Activated CD4-positive, alpha-beta T cell treated with anti-CD3 and anti-CD28 coated beads, Interleukin-2, amount 10 ng/mL, durations not matched to agents 7 days and 5 days (primary cell): ENCODE measurements around the gene LRRC4C. TPM values are rescaled to one million over a fixed set of nuclear protein-coding genes. Genes with fewer than 3 reads are reported as not detected.

Experiments used
- CTCF ChIA-PET: fragments of 350-600 bp; sonication (Branson Sonifier 250); formaldehyde crosslinking; loops from one replicate; lab custom pipeline; 2021; ENCODE audit warnings: antibody characterized with exemption; lab: Charles Lee
- POLR2A ChIA-PET: fragments of 350-600 bp; sonication (Branson Sonifier 250); formaldehyde crosslinking; loops from one replicate; lab custom pipeline; 2021; ENCODE audit warnings: antibody characterized with exemption; lab: Charles Lee
- DNase-seq: peaks from one replicate; pipeline ENCODE4 v3.0.0-alpha.2; 2020
- H3K27ac Mint-ChIP-seq: one replicate; pipeline ENCODE4 v1.8.0; 2021; ENCODE audit warnings: mild to moderate bottlenecking, moderate library complexity, mixed read lengths
- H3K27me3 Mint-ChIP-seq: one replicate; pipeline ENCODE4 v1.8.0; 2021; ENCODE audit warnings: mixed read lengths
- H3K36me3 Mint-ChIP-seq: one replicate; pipeline ENCODE4 v1.8.0; 2021; ENCODE audit warnings: low read depth, mixed read lengths
- H3K4me1 Mint-ChIP-seq: one replicate; pipeline ENCODE4 v1.8.0; 2021; ENCODE audit warnings: mixed read lengths
- H3K4me3 Mint-ChIP-seq: one replicate; pipeline ENCODE4 v1.8.0; 2021; ENCODE audit warnings: mild to moderate bottlenecking, moderate library complexity, mixed read lengths
- H3K9me3 Mint-ChIP-seq: one replicate; pipeline ENCODE4 v1.8.0; 2021; ENCODE audit warnings: mixed read lengths
- total RNA-seq, 2 experiments: library from RNA; stranded (reverse); gene quantifications; one replicate each; pipeline ENCODE4 v1.2.3, GENCODE V29; 2021

The LRRC4C gene
- total RNA-seq, 2 experiments from 2014 or later: not detected

DNA sequence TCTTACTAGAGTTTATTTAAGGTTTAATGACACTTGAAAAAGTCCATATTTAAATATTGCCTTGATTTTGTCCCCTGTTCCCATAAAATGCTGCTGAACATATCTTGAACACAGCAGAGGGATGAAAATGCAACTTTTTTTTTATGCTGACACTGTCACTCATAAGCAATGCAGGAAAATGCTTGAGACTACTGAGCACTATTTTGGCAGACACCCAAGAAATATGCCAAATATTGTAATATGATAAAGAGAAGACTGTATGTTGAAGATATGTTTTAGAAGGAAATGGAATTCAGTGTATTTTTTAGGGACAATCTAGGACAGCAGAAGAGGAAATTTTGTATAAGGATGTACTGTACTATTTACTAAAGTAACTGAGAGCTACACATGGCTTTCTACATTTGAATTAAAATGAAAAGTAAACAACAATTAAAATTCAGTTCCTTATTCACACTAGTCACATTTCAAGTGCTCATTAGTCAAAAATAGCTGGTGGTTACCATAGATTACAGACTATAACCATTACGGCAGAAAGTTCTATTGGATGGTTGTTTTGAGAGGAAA lies 58.6 kb downstream of the LRRC4C start:
- Mint-ChIP-seq H3K27me3 (no peaks in the 10 kb centered on the region), H3K36me3 (no peaks in the 10 kb centered on the region), H3K4me3 (no peak overlapping the region), H3K4me1 (no peaks in the 10 kb centered on the region), H3K9me3 (no peaks in the 10 kb centered on the region), H3K27ac (no peak overlapping the region)
- ChIA-PET POLR2A (no interaction called here), CTCF (no interaction called here)
- DNase-seq: no peak

DNA sequence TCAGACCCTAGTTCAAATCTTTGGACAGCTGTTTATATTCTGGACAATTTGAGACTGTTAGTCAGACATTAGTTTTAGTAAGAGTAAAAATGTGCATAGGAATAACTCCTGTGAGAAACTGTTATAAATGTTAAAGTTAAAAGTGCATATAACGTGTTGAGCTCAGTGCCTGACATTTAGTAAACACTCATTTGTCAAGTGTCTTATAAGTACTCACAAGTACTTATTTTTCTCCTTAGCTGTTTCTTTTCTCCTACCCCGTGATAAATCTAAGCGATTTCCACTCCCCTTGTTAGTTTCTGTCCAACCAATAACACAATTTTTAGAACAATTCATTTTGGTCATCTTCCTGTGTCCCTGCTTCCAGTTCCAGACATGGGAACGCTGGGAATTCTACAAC lies 59.3 kb downstream of the LRRC4C start:
- no peak overlapping the region for H3K27ac Mint-ChIP-seq
- DNase-seq: no peak

DNA sequence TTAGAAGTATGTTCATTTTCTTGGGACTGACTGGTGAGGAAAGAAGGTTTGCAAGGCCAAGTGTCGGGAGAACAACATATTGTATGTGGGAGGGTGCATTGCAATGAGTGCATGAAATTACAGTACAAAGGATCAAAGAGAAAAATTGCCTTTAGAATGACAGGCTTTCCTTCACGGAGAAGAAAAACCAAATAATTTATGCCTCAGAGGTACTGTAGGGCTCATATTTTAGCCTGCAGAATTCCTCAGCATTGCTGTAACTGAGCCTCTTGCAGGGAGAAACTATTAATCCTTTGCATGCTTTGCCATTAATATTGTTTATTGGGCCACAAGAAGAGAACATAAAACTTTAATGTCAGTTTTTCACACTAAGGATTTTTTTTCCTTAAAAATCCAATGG lies 60.1 kb downstream of the LRRC4C start:
- Mint-ChIP-seq H3K27me3 (no peaks in the 10 kb centered on the region), H3K36me3 (no peaks in the 10 kb centered on the region), H3K4me3 (no peak overlapping the region), H3K4me1 (no peaks in the 10 kb centered on the region), H3K9me3 (no peaks in the 10 kb centered on the region), H3K27ac (no peak overlapping the region)
- ChIA-PET POLR2A (no interaction called here), CTCF (no interaction called here)
- no peak for DNase-seq

More for the DNA sequence above, 59.3 kb downstream of the LRRC4C start:
- ChIA-PET CTCF (no interaction called here), POLR2A (no interaction called here)
- Mint-ChIP-seq H3K4me1 (no peaks in the 10 kb centered on the region), H3K27me3 (no peaks in the 10 kb centered on the region), H3K9me3 (no peaks in the 10 kb centered on the region), H3K36me3 (no peaks in the 10 kb centered on the region), H3K4me3 (no peak overlapping the region)

DNA sequence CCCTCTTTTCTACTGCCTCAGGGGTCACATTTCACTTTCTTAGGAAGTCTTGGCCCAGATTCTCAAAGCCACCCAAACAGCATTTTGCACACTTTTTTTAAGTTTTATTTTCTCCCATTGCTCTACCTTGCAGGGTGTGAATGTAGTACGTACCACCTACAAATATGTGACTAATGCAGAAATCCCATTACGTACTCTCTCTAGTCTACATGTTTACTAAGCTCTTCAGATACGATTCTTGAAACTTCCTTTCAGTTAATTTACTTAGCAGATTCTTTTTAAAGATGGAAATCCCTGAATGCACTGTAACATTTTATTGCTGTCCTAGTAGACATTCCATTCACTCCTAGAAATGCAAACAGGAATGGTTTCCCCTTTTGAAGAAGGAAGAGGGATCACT lies 61.3 kb downstream of the LRRC4C start:
- Mint-ChIP-seq H3K36me3 (no peaks in the 10 kb centered on the region), H3K4me1 (no peaks in the 10 kb centered on the region), H3K4me3 (no peak overlapping the region), H3K27me3 (no peaks in the 10 kb centered on the region), H3K27ac (no peak overlapping the region), H3K9me3 (no peaks in the 10 kb centered on the region)
- ChIA-PET POLR2A (no interaction called here), CTCF (no interaction called here)
- no peak for DNase-seq

DNA sequence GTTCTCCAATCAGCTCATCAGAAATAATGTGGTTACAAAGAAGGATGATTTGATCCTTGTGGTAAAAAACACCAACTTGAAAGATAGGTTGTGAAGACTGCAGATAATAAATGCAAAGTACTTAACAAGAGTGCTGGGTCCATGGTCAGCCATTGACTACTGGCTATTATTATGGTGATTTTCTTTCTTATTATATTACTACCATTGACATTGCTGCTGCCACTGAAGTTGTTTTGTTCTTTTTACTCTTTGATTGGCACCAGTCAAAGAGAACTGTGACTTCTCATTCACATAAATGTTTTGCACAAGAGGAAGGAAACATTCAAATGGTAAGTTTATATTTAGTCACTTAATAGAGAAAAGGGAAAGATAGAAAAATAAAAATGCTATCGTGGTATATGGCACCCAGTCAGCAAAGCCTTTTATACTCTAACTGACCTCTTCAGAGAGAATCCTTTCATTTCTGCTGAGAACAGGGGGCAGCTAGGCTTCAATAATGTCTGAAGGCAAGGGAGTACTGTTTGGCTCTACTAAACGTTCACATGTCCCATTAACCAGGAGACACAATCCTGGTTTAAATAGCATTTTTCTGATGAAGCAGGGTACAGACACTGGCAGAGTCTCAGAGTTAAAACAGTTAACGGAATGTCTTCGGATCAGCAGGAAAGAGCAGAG lies 64.8 kb downstream of the LRRC4C start:
- Mint-ChIP-seq H3K4me3 (no peak overlapping the region), H3K4me1 (no peaks in the 10 kb centered on the region), H3K36me3 (no peaks in the 10 kb centered on the region), H3K27me3 (no peaks in the 10 kb centered on the region), H3K27ac (no peak overlapping the region), H3K9me3 (no peaks in the 10 kb centered on the region)
- no peak for DNase-seq
- ChIA-PET POLR2A (no interaction called here), CTCF (no interaction called here)

DNA sequence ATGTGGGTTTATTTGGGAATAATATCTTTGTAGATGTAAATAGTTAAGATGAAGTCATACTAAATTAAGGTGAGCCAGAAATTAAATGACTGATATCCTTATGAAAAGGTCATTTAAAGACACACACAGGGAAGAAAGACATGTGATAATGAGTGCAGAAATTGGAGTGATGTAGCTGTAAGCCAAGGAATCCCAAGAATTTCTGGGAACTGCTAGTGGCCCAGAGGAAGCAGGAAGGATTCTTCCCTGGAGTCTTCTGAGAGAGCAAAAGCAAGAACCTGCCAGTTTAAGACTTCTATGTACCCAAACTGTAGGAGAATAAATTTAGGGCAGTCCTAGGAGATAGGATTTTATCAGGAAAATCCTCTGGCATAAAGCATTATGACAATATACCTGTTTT lies 66.9 kb downstream of the LRRC4C start:
- H3K4me1 Mint-ChIP-seq: no peaks in the 10 kb centered on the region
- CTCF ChIA-PET: no interaction called here
- no peak for DNase-seq
- H3K27ac Mint-ChIP-seq: no peak overlapping the region
- H3K27me3 Mint-ChIP-seq: no peaks in the 10 kb centered on the region
- H3K4me3 Mint-ChIP-seq: no peak overlapping the region
- no peaks in the 10 kb centered on the region for H3K36me3 Mint-ChIP-seq
- POLR2A ChIA-PET: no interaction called here
- H3K9me3 Mint-ChIP-seq: no peaks in the 10 kb centered on the region

DNA sequence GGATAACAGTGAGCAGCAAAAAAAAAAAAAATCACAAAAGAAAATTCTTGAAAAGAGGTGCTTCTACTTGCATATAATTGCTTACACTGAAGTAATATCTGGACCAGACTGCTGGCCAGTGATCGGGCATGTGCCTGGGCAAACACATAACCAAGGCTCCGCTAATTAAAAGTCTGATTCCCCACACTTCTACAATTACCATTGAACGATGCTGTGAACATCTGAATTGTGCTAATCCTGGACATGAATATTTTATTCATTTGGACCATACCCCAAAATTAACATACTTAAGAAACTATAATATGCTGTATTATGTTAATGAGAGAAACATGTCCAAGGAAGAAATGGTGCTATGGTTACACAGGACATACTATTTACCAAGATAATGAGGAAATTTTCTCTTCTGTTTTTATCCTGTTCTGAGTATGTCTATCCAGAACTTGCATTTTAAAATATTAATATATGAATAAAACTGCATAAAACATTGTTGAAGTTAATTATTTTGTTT lies 69.8 kb downstream of the LRRC4C start:
- H3K4me1 Mint-ChIP-seq: no peaks in the 10 kb centered on the region
- CTCF ChIA-PET: no interaction called here

DNA sequence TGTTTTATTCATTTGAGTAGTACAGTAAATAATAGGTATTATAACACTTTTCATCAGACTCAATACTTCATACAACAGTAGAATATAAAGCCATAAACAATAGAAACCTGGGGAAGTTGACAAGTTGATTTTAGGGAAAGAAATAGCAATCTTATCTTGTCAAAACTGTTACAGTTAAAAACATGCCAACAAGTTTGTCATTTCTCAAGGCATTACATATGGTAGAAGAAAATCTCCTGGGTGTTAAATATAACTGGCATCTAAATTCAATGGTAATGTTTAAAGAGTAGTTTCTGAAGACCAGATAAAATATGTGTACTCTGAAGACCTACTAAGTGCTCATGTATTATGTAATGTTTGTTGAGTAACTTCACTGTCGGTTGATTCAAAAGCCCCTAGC lies 75.1 kb downstream of the LRRC4C start:
- ChIA-PET POLR2A (no interaction called here), CTCF (no interaction called here)
- Mint-ChIP-seq H3K9me3 (no peaks in the 10 kb centered on the region), H3K4me3 (no peak overlapping the region), H3K4me1 (no peaks in the 10 kb centered on the region), H3K27ac (no peak overlapping the region), H3K36me3 (no peaks in the 10 kb centered on the region), H3K27me3 (no peaks in the 10 kb centered on the region)
- DNase-seq: no peak

More for the DNA sequence above, 69.8 kb downstream of the LRRC4C start:
- DNase-seq: no peak
- no peaks in the 10 kb centered on the region for H3K36me3 Mint-ChIP-seq
- H3K4me3 Mint-ChIP-seq: no peak overlapping the region
- no peaks in the 10 kb centered on the region for H3K27me3 Mint-ChIP-seq
- no peak overlapping the region for H3K27ac Mint-ChIP-seq
- no peaks in the 10 kb centered on the region for H3K9me3 Mint-ChIP-seq
- POLR2A ChIA-PET: no interaction called here

DNA sequence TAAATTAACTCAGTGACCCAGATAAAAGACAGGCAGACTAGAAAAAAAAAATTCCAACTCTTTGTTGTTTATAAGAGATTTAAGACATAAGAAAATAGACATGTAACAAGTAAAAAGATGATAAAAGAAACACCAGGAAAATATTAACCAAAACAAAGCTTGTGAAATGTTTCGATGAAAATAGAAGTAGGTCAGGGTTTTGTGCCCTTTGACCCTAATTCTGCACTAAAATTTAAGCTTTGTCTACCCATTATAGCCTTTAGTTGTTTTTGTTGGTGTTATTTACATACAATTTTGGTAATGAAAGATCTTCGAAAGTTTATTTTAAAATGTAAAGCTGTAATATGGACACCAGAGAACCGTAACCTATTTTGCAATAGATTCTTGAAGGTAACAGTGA lies 75.7 kb downstream of the LRRC4C start:
- Mint-ChIP-seq H3K27me3 (no peaks in the 10 kb centered on the region), H3K4me1 (no peaks in the 10 kb centered on the region), H3K4me3 (no peak overlapping the region), H3K9me3 (no peaks in the 10 kb centered on the region), H3K27ac (no peak overlapping the region), H3K36me3 (no peaks in the 10 kb centered on the region)
- ChIA-PET CTCF (no interaction called here), POLR2A (no interaction called here)
- no peak for DNase-seq

DNA sequence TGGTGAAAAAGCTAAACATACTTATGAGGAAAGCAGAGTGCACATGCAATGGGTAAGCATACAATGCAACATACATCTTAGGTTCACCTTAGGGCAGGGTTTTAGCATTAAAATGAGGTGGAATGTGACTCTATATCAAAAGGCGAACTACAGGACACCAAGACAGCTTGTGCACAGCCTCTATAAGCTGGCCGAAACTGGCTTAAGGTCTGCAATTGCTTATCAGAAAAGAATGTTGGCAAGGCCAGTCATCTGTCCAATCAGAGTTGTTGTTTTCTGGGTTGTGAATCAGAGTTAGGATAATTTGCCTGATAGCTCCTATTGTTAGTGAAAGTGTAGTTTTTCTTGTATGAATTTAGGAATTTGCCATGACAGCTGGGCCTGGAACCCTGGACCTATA lies 76.5 kb downstream of the LRRC4C start:
- no peak for DNase-seq
- no peaks in the 10 kb centered on the region for H3K36me3 Mint-ChIP-seq
- no peak overlapping the region for H3K4me3 Mint-ChIP-seq
- H3K4me1 Mint-ChIP-seq: no peaks in the 10 kb centered on the region
- no peaks in the 10 kb centered on the region for H3K9me3 Mint-ChIP-seq
- ChIA-PET CTCF (no interaction called here), POLR2A (no interaction called here)
- no peak overlapping the region for H3K27ac Mint-ChIP-seq
- H3K27me3 Mint-ChIP-seq: no peaks in the 10 kb centered on the region

DNA sequence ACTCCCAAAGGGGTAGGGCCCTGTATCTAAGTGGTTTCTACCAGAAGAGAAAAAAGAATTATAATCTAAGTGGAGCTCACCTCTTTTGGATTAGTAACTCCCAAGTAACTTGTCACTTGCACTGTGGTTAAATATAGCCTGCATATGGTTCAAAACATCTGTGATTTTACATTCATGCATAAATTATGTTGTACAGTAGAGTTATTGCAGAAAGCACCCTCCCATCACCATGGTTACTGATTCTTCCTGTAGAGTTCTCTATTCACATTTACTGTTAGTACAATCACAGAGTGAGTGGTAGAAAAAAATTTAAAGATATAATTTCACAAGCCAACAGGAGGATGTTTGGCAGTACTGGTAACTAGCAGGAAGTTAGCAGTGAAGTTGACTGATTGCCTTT lies 80.4 kb downstream of the LRRC4C start:
- H3K4me3 Mint-ChIP-seq: no peak overlapping the region
- H3K27ac Mint-ChIP-seq: no peak overlapping the region
- no peaks in the 10 kb centered on the region for H3K36me3 Mint-ChIP-seq
- no peaks in the 10 kb centered on the region for H3K9me3 Mint-ChIP-seq
- ChIA-PET POLR2A (no interaction called here), CTCF (no interaction called here)
- DNase-seq: no peak
- no peaks in the 10 kb centered on the region for H3K4me1 Mint-ChIP-seq
- H3K27me3 Mint-ChIP-seq: no peaks in the 10 kb centered on the region

DNA sequence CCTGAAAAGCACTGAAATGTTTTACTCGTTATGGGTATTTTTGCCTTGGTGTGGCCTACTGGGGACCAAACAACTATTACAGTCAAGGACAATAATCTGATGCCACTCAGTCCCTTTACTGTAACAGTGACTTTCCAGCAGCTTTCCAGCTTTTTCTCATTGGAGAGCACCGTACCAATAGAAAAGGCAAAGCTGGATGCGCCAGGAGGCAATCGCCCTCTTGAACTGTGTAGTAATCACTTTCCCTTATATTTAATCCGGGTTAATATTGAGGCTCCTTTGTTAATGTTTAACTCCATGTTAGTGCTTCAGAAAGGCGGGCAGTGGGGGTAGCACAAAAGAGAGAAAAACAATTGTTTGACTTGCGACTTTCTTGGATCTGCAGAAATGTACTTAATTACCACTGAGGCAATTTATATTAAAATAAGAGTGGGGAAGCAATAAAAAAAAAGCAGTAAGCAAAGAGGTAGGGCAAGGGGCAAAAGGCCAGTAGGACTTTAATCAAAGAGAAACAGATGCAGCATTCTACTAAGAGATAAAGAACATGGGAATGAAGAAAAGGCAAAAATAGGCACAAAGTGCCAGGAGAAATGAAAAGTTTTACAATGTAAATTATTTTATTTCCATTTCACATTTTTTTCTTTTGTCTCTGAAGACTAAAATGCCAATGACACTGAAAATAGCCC lies 81.6 kb downstream of the LRRC4C start:
- Mint-ChIP-seq H3K4me3 (no peak overlapping the region), H3K27ac (no peak overlapping the region), H3K4me1 (no peaks in the 10 kb centered on the region), H3K9me3 (no peaks in the 10 kb centered on the region), H3K27me3 (no peaks in the 10 kb centered on the region), H3K36me3 (no peaks in the 10 kb centered on the region)
- ChIA-PET POLR2A (no interaction called here), CTCF (no interaction called here)
- no peak for DNase-seq

DNA sequence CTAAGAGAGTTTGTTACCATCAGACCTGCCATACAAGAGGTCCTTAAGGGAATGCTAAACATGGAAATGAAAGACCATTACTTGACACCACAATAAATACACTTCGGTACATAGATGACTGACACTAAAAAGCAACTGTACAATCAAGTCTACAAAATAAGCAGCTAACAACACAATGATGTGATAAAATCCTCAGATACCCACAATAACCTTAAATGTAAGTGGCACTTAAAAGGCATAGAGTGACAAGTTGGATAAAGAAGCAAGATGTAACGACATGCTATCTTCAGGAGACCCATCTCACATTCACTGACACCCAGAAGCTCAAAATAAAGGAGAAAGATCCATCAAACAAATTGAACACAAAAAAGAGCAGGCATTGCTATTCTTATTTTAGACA lies 107.6 kb downstream of the LRRC4C start:
- H3K4me3 Mint-ChIP-seq: no peak overlapping the region
- no peaks in the 10 kb centered on the region for H3K27me3 Mint-ChIP-seq
- no peaks in the 10 kb centered on the region for H3K36me3 Mint-ChIP-seq
- ChIA-PET CTCF (no interaction called here), POLR2A (no interaction called here)
- no peak overlapping the region for H3K27ac Mint-ChIP-seq
- no peaks in the 10 kb centered on the region for H3K4me1 Mint-ChIP-seq
- DNase-seq: no peak
- H3K9me3 Mint-ChIP-seq: peaks cover 7% of the 10 kb centered on the region
